ENCODE measurements around the gene C19orf25.
"Not testable (repeated sequence)": the region's sequence is repeated elsewhere in the genome, so short reads cannot be mapped to it uniquely, and the experiment has no call there.

C19orf25 gene

GRCh38 chr19:1445932-1446712 is 32.9 kb downstream of the C19orf25 start:
- DNase-seq: no peak

- peak; percentile 61 for DNase-seq
Observed at GRCh38 chr19:1445185-1445931, 33.7 kb downstream of the C19orf25 start.

- DNase-seq: no peak
Observed at GRCh38 chr19:1441677-1442438, 37.2 kb downstream of the C19orf25 start.

- DNase-seq: no peak
Observed at GRCh38 chr19:1441022-1441426, 38.0 kb downstream of the C19orf25 start.

- DNase-seq: no peak
Observed at GRCh38 chr19:1440418-1440801, 38.6 kb downstream of the C19orf25 start.

- not testable (repeated sequence) for DNase-seq
Observed at GRCh38 chr19:1439525-1440417, 39.2 kb downstream of the C19orf25 start.

GRCh38 chr19:1438933-1439354 is 40.1 kb downstream of the C19orf25 start:
- DNase-seq: no peak

- peak; percentile 95 for DNase-seq
Observed at GRCh38 chr19:1438035-1438932, 40.7 kb downstream of the C19orf25 start, which contains the start of gene RPS15. Gene RPS15 (plus strand): TSS chr19:1438396. CDS start chr19:1438426, 30 bp downstream.

GRCh38 chr19:1437609-1438008 is 41.4 kb downstream of the C19orf25 start:
- no peak for DNase-seq

- DNase-seq: no peak
Observed at GRCh38 chr19:1435378-1435989, 43.5 kb downstream of the C19orf25 start.

GRCh38 chr19:1434577-1435060 is 44.4 kb downstream of the C19orf25 start:
- no peak for DNase-seq

- DNase-seq: no peak
Observed at GRCh38 chr19:1434040-1434366, 45.0 kb downstream of the C19orf25 start.

- DNase-seq: no peak
Observed at GRCh38 chr19:1433119-1434039, 45.6 kb downstream of the C19orf25 start.

- DNase-seq: no peak
Observed at GRCh38 chr19:1432507-1432887, 46.5 kb downstream of the C19orf25 start.

- no peak for DNase-seq
Observed at GRCh38 chr19:1431759-1432506, 47.1 kb downstream of the C19orf25 start.

GRCh38 chr19:1430246-1430645 is 48.8 kb downstream of the C19orf25 start:
- DNase-seq: no peak

- no peak for DNase-seq
Observed at GRCh38 chr19:1429750-1430149, 49.3 kb downstream of the C19orf25 start.

GRCh38 chr19:1428738-1429391 is 50.1 kb downstream of the C19orf25 start:
- no peak for DNase-seq

Measured in activated CD4-positive, alpha-beta T cell treated with anti-CD3 and anti-CD28 coated beads for 1 hour (primary cell).